ENCODE results near the gene DACT1.

Gene DACT1

GRCh38 chr14:58671024-58671423 is 33.3 kb downstream of the DACT1 start:
- DNase-seq: no peak

- no peak for DNase-seq
These were observed 33.7 kb downstream of the DACT1 start for GRCh38 chr14:58671436-58671835.

- no peak for DNase-seq
These were observed 36.0 kb downstream of the DACT1 start for GRCh38 chr14:58673722-58674121.

GRCh38 chr14:58677001-58677400 is 39.2 kb downstream of the DACT1 start:
- no peak for DNase-seq

- DNase-seq: no peak
These were observed 39.8 kb downstream of the DACT1 start for GRCh38 chr14:58677517-58677916.

- DNase-seq: no peak
These were observed 40.2 kb downstream of the DACT1 start for GRCh38 chr14:58677996-58678395.

- no peak for DNase-seq
These were observed 42.9 kb downstream of the DACT1 start for GRCh38 chr14:58680698-58681097.

GRCh38 chr14:58687232-58687795 is 49.6 kb downstream of the DACT1 start:
- no peak for DNase-seq

- DNase-seq: no peak
These were observed 53.2 kb downstream of the DACT1 start for GRCh38 chr14:58690801-58691516.

- no peak for DNase-seq
These were observed 55.3 kb downstream of the DACT1 start for GRCh38 chr14:58693048-58693447.

- DNase-seq: no peak
These were observed 57.8 kb downstream of the DACT1 start for GRCh38 chr14:58695514-58695913.

- DNase-seq: no peak
These were observed 59.6 kb downstream of the DACT1 start for GRCh38 chr14:58697266-58697929.

Data from cerebellar nuclear complex (tissue), 1 donor.